ENCODE results near the gene SPECC1. TPM values are rescaled to one million over a fixed set of nuclear protein-coding genes. Genes with fewer than 3 reads are reported as not detected.

The SPECC1 gene
- total and polyA plus RNA-seq, 10 of the 15 experiments (the other 5 are each of a cell fraction or from before 2014, with no cell fraction given), result 6.4 to 40.6 (median 23.9) TPM

GRCh38 chr17:20149251-20149650 is 140.1 kb downstream of the SPECC1 start:
- 62% methylated on average over 4 of the region's 4 CpGs for WGBS (ENCODE audit: insufficient coverage, insufficient replicate concordance, low lambda C conversion rate, missing lambda C conversion rate)
- Histone ChIP-seq H3K4me1 (ENCODE audit: control insufficient read depth, insufficient read depth, low read length) (peaks cover 13% of the 10 kb centered on the region), H4K20me1 (ENCODE audit: control insufficient read depth, insufficient read depth) (no peaks in the 10 kb centered on the region), H3K27ac (ENCODE audit: control insufficient read depth, insufficient read depth) (no peak overlapping the region), H2AFZ (ENCODE audit: control insufficient read depth, low read depth, low read length) (no peak overlapping the region), H3K9ac (ENCODE audit: control insufficient read depth, insufficient read depth, low read length) (no peak overlapping the region), H3K79me2 (ENCODE audit: control insufficient read depth, insufficient read depth, low read length) (no peaks in the 10 kb centered on the region), H3K4me3 (no peak overlapping the region), H3K9me3 (replicated peaks; ENCODE audit: control insufficient read depth, insufficient read depth, low read length) (no peaks in the 10 kb centered on the region), H3K4me2 (ENCODE audit: control insufficient read depth, insufficient read depth) (no peak overlapping the region), H3K27me3 (replicated peaks in 1 of 2; ENCODE audit: control insufficient read depth in 2 of 2, insufficient read depth in 2 of 2, low read length in 1 of 2) (no peaks in the 10 kb centered on the region), H3K36me3 (ENCODE audit: control insufficient read depth in 2 of 2, insufficient read depth in 2 of 2, low read length in 1 of 2) (no peaks in the 10 kb centered on the region)
- FAIRE-seq (no peak), DNase-seq (ENCODE audit: low read depth, low spot score) (no peak), ATAC-seq (no peak)
- BruUV-seq (replicated peaks), result no TSS peak
- ChIA-PET SMC1A (ENCODE audit: uncharacterized antibody, unreplicated experiment) (interaction anchor here (0.8 kb wide), 1 partner anchor 96 kb away, joined by 3 read pairs; no protein-coding TSS in a partner anchor), POLR2A (interaction anchor here (0.9 kb wide), 1 partner anchor 14 kb away, joined by 3 read pairs; no protein-coding TSS in a partner anchor), CTCF (interaction anchor here (1.0 to 1.2 kb wide), 2 partner anchors 27 to 156 kb away, joined by 3 to 6 read pairs; no protein-coding TSS in a partner anchor), RAD21 (ENCODE audit: unreplicated experiment) (no interaction called here)
- intact Hi-C loops (cut with micrococcal nuclease; ENCODE audit: unreplicated experiment), result no loop called here
- no peak for TF ChIP-seq SIN3A (IDR thresholded peaks at IDR 0.05; ENCODE audit: low read depth, low read length)
- no peak for TF ChIP-seq ATF7 (IDR thresholded peaks at IDR 0.05; ENCODE audit: low read depth)
- TF ChIP-seq CREM (IDR thresholded peaks at IDR 0.05; ENCODE audit: low read depth), result no peak
- TF ChIP-seq ZZZ3 (IDR thresholded peaks at IDR 0.05; ENCODE audit: control insufficient read depth, insufficient read length, low read depth), result no peak
- no peak for TF ChIP-seq GABPA (IDR thresholded peaks at IDR 0.05; ENCODE audit: low read depth)
- TF ChIP-seq ZNF622 (IDR thresholded peaks at IDR 0.05), result no peak
- TF ChIP-seq, protein P1, sequence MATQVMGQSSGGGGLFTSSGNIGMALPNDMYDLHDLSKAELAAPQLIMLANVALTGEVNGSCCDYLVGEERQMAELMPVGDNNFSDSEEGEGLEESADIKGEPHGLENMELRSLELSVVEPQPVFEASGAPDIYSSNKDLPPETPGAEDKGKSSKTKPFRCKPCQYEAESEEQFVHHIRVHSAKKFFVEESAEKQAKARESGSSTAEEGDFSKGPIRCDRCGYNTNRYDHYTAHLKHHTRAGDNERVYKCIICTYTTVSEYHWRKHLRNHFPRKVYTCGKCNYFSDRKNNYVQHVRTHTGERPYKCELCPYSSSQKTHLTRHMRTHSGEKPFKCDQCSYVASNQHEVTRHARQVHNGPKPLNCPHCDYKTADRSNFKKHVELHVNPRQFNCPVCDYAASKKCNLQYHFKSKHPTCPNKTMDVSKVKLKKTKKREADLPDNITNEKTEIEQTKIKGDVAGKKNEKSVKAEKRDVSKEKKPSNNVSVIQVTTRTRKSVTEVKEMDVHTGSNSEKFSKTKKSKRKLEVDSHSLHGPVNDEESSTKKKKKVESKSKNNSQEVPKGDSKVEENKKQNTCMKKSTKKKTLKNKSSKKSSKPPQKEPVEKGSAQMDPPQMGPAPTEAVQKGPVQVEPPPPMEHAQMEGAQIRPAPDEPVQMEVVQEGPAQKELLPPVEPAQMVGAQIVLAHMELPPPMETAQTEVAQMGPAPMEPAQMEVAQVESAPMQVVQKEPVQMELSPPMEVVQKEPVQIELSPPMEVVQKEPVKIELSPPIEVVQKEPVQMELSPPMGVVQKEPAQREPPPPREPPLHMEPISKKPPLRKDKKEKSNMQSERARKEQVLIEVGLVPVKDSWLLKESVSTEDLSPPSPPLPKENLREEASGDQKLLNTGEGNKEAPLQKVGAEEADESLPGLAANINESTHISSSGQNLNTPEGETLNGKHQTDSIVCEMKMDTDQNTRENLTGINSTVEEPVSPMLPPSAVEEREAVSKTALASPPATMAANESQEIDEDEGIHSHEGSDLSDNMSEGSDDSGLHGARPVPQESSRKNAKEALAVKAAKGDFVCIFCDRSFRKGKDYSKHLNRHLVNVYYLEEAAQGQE (IDR thresholded peaks at IDR 0.05; ENCODE audit: low read depth, low read length), result no peak
- no peak for TF ChIP-seq PML (IDR thresholded peaks at IDR 0.05; ENCODE audit: low read length)
- in situ Hi-C loops (cut with MboI), result no loop called here
